HG02759 (cell line): ENCODE data around the gene OCEL1.
A peak's percentile ranks its signal among the peaks of the same experiment; 100 is the strongest.

Source experiments
- ATAC-seq: cut with Tn5 transposase; IDR thresholded peaks from one replicate; pipeline ENCODE4 v1.9.1; 2021; ENCODE audit warnings: mild to moderate bottlenecking, moderate library complexity; ENCODE audit not compliant: unreplicated experiment

Gene OCEL1

GRCh38 chr19:17209126-17210036 is 16.6 kb upstream of the OCEL1 start:
- no peak for ATAC-seq

GRCh38 chr19:17210296-17210695 is 15.7 kb upstream of the OCEL1 start:
- no peak for ATAC-seq

- no peak for ATAC-seq
Measured at GRCh38 chr19:17211547-17212446, 14.2 kb upstream of the OCEL1 start.

GRCh38 chr19:17213334-17213733 is 12.7 kb upstream of the OCEL1 start:
- ATAC-seq: no peak

GRCh38 chr19:17214508-17215126 is 11.4 kb upstream of the OCEL1 start:
- ATAC-seq: no peak

- peak; percentile 79 for ATAC-seq
Measured at GRCh38 chr19:17215127-17215971, 10.7 kb upstream of the OCEL1 start, which contains the start of gene USE1. Gene USE1 (plus strand): TSS chr19:17215357. CDS start chr19:17215406, 49 bp downstream.

GRCh38 chr19:17216058-17216670 is 9.9 kb upstream of the OCEL1 start:
- no peak for ATAC-seq

GRCh38 chr19:17219286-17219685 is 6.7 kb upstream of the OCEL1 start:
- no peak for ATAC-seq

- ATAC-seq: no peak
Measured at GRCh38 chr19:17220207-17220758, 5.7 kb upstream of the OCEL1 start.

- ATAC-seq: no peak
Measured at GRCh38 chr19:17225053-17225452, 973 bp upstream of the OCEL1 start.

GRCh38 chr19:17227798-17228367 is 1.9 kb downstream of the OCEL1 start:
- no peak for ATAC-seq

- ATAC-seq: no peak
Measured at GRCh38 chr19:17229890-17230289, 3.9 kb downstream of the OCEL1 start.

- no peak for ATAC-seq
Measured at GRCh38 chr19:17232258-17232657, 6.2 kb downstream of the OCEL1 start.

GRCh38 chr19:17234911-17235299 is 8.9 kb downstream of the OCEL1 start:
- ATAC-seq: peak; percentile 52

GRCh38 chr19:17235300-17235970 is 9.4 kb downstream of the OCEL1 start:
- peak; percentile 79 for ATAC-seq

GRCh38 chr19:17235971-17236777 is 10.1 kb downstream of the OCEL1 start:
- peak; percentile 23 for ATAC-seq

GRCh38 chr19:17236811-17237543 is 11.0 kb downstream of the OCEL1 start:
- ATAC-seq: no peak
